ENCODE results near the gene SARDH. TPM values are rescaled to one million over a fixed set of nuclear protein-coding genes. Genes with fewer than 3 reads are reported as not detected.

Gene SARDH
- total RNA-seq, 1 experiment from 2014 or later: 5.6 TPM

DNA sequence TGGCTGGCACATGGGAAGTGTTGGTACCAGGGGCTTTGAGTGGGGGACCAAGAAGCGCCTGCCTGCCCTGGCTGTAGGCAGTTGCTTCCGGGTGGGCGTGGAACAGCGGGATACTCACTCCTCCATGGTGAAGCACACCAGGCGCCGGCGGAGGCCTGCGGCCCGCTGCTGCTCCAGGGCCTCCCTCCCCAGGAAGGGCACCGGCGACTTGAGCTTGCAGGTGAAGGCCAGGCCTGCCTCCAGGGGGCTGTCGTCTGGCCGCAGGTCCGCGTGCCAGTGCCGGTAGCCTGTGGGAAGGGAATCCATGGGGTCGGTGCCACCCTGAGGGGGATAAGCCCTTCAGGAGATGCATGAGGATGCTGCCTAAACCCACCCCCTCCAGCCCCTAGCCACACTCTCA is 67.7 kb downstream of the SARDH start:
- H3K9me3 ChIP-seq (ENCODE audit: control insufficient read depth in 1 of 2, insufficient read depth in 1 of 2, low read depth in 1 of 2, low read length in 2 of 2): no peaks in the 10 kb centered on the region
- ATAC-seq (no peak), DNase-seq (ENCODE audit: low read depth, low spot score) (no peak)
- no peak overlapping the region for H3K9ac ChIP-seq (ENCODE audit: low read length)
- no peak overlapping the region for H3K4me2 ChIP-seq (ENCODE audit: low read length)
- BruUV-seq (replicated peaks): no TSS peak
- ChIA-PET CTCF (no interaction called here), POLR2A (no interaction called here), RAD21 (ENCODE audit: low non-redundant PET in 1 of 2, low total read pairs in 2 of 2, uncharacterized antibody in 2 of 2, unreplicated experiment in 2 of 2) (no interaction called here)
- no peaks in the 10 kb centered on the region for H4K20me1 ChIP-seq (ENCODE audit: insufficient read depth)
- no peak overlapping the region for H2AFZ ChIP-seq (ENCODE audit: low read depth, low read length, poor library complexity, severe bottlenecking)
- no peaks in the 10 kb centered on the region for H3K79me2 ChIP-seq (ENCODE audit: insufficient read depth, low read length)
- H3K36me3 ChIP-seq (ENCODE audit: control insufficient read depth in 1 of 2, insufficient read depth in 2 of 2, low read length in 2 of 2): no peaks in the 10 kb centered on the region
- no peaks in the 10 kb centered on the region for H3K27me3 ChIP-seq (ENCODE audit: insufficient read depth, low read length)
- intact Hi-C loops (cut with micrococcal nuclease): no loop called here
- H3K27ac ChIP-seq (ENCODE audit: low read depth, low read length): no peak overlapping the region
- H3K4me1 ChIP-seq (ENCODE audit: control insufficient read depth in 1 of 2, insufficient read depth in 2 of 2, low read length in 2 of 2): no peaks in the 10 kb centered on the region
- H3K9me2 ChIP-seq (ENCODE audit: insufficient read depth): no peaks in the 10 kb centered on the region
- TF ChIP-seq FOSL1 (IDR thresholded peaks at IDR 0.05; ENCODE audit: low read depth): no peak
- TF ChIP-seq SP1 (IDR thresholded peaks at IDR 0.05; ENCODE audit: low read depth): no peak
- no peak for TF ChIP-seq ZFX (IDR thresholded peaks at IDR 0.05)
- TF ChIP-seq ELF1 (IDR thresholded peaks at IDR 0.05; ENCODE audit: borderline replicate concordance, low read depth): no peak
- no peak for TF ChIP-seq TCF7L2 (IDR thresholded peaks at IDR 0.05; ENCODE audit: borderline replicate concordance, extremely low read depth, insufficient read depth, insufficient read length)
- TF ChIP-seq SIN3A (IDR thresholded peaks at IDR 0.05; ENCODE audit: low read depth): no peak
- TF ChIP-seq CBX3 (IDR thresholded peaks at IDR 0.05; ENCODE audit: low read depth): no peak
- TF ChIP-seq POLR2AphosphoS5 (IDR thresholded peaks at IDR 0.05; ENCODE audit: low read depth, low read length): no peak
- no peak overlapping the region for H3K4me3 ChIP-seq (replicated peaks in 1 of 2; ENCODE audit: low read depth in 1 of 2, low read length in 2 of 2)

DNA sequence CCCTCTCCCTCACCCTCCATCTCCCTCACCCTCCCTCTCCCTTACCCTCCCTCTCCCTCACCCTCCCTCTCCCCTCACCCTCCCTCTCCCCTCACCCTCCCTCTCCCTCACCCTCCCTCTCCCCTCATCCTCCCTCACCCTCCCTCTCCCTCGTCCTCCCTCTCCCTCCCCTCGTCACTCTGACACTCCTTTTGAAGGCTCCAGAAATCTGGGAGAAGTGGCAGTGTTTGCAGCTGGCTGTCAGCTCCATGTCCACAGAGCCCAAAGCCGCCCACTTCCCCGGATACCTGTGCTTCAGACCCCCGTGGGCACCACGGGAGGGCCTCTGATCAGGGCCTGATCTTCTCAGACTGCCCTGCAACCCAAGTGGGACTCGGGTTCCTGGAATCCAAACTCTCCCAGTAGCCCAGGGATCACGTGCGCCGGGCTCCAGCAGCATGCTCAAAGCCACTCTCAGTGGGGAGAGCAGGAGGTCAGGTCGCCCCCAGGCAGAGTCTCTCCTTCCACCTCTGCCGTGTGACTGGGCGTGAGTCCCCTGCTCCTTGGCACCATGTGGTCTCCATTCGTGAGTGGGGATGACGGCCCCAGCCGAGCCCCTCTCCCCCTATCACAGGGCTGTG is 68.9 kb downstream of the SARDH start:
- no peak for ATAC-seq
- RAD21 ChIA-PET (ENCODE audit: low non-redundant PET in 1 of 2, low total read pairs in 2 of 2, uncharacterized antibody in 2 of 2, unreplicated experiment in 2 of 2): no interaction called here
- no peak overlapping the region for H3K4me3 ChIP-seq (replicated peaks in 1 of 2; ENCODE audit: low read depth in 1 of 2, low read length in 2 of 2)
- TF ChIP-seq, protein P1, sequence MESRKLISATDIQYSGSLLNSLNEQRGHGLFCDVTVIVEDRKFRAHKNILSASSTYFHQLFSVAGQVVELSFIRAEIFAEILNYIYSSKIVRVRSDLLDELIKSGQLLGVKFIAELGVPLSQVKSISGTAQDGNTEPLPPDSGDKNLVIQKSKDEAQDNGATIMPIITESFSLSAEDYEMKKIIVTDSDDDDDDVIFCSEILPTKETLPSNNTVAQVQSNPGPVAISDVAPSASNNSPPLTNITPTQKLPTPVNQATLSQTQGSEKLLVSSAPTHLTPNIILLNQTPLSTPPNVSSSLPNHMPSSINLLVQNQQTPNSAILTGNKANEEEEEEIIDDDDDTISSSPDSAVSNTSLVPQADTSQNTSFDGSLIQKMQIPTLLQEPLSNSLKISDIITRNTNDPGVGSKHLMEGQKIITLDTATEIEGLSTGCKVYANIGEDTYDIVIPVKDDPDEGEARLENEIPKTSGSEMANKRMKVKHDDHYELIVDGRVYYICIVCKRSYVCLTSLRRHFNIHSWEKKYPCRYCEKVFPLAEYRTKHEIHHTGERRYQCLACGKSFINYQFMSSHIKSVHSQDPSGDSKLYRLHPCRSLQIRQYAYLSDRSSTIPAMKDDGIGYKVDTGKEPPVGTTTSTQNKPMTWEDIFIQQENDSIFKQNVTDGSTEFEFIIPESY (IDR thresholded peaks at IDR 0.05; ENCODE audit: extremely low read depth, insufficient replicate concordance, low read length): no peak
- TF ChIP-seq, protein P2, sequence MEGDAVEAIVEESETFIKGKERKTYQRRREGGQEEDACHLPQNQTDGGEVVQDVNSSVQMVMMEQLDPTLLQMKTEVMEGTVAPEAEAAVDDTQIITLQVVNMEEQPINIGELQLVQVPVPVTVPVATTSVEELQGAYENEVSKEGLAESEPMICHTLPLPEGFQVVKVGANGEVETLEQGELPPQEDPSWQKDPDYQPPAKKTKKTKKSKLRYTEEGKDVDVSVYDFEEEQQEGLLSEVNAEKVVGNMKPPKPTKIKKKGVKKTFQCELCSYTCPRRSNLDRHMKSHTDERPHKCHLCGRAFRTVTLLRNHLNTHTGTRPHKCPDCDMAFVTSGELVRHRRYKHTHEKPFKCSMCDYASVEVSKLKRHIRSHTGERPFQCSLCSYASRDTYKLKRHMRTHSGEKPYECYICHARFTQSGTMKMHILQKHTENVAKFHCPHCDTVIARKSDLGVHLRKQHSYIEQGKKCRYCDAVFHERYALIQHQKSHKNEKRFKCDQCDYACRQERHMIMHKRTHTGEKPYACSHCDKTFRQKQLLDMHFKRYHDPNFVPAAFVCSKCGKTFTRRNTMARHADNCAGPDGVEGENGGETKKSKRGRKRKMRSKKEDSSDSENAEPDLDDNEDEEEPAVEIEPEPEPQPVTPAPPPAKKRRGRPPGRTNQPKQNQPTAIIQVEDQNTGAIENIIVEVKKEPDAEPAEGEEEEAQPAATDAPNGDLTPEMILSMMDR (IDR thresholded peaks at IDR 0.05 in 2 of 3, conservative IDR thresholded peaks at IDR 0.05 in 1 of 3; ENCODE audit: borderline replicate concordance in 1 of 3, insufficient read depth in 1 of 3, low read depth in 2 of 3, low read length in 2 of 3): no peak
- TF ChIP-seq FOSL1 (IDR thresholded peaks at IDR 0.05; ENCODE audit: low read depth) (no peak), CEBPB (IDR thresholded peaks at IDR 0.05; ENCODE audit: low read depth) (no peak), EGR1 (IDR thresholded peaks at IDR 0.05; ENCODE audit: low read depth) (no peak), RAD21 (IDR thresholded peaks at IDR 0.05; ENCODE audit: low read depth) (no peak), SP1 (IDR thresholded peaks at IDR 0.05; ENCODE audit: low read depth) (no peak)
- TF ChIP-seq, protein P3, sequence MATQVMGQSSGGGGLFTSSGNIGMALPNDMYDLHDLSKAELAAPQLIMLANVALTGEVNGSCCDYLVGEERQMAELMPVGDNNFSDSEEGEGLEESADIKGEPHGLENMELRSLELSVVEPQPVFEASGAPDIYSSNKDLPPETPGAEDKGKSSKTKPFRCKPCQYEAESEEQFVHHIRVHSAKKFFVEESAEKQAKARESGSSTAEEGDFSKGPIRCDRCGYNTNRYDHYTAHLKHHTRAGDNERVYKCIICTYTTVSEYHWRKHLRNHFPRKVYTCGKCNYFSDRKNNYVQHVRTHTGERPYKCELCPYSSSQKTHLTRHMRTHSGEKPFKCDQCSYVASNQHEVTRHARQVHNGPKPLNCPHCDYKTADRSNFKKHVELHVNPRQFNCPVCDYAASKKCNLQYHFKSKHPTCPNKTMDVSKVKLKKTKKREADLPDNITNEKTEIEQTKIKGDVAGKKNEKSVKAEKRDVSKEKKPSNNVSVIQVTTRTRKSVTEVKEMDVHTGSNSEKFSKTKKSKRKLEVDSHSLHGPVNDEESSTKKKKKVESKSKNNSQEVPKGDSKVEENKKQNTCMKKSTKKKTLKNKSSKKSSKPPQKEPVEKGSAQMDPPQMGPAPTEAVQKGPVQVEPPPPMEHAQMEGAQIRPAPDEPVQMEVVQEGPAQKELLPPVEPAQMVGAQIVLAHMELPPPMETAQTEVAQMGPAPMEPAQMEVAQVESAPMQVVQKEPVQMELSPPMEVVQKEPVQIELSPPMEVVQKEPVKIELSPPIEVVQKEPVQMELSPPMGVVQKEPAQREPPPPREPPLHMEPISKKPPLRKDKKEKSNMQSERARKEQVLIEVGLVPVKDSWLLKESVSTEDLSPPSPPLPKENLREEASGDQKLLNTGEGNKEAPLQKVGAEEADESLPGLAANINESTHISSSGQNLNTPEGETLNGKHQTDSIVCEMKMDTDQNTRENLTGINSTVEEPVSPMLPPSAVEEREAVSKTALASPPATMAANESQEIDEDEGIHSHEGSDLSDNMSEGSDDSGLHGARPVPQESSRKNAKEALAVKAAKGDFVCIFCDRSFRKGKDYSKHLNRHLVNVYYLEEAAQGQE (IDR thresholded peaks at IDR 0.05; ENCODE audit: low read depth): no peak

More for the DNA sequence above, 68.9 kb downstream of the SARDH start:
- H3K36me3 ChIP-seq (ENCODE audit: control insufficient read depth in 1 of 2, insufficient read depth in 2 of 2, low read length in 2 of 2): no peaks in the 10 kb centered on the region
- BruUV-seq (replicated peaks): no TSS peak
- no peaks in the 10 kb centered on the region for H3K9me3 ChIP-seq (ENCODE audit: control insufficient read depth in 1 of 2, insufficient read depth in 1 of 2, low read depth in 1 of 2, low read length in 2 of 2)
- no peaks in the 10 kb centered on the region for H3K4me1 ChIP-seq (ENCODE audit: control insufficient read depth in 1 of 2, insufficient read depth in 2 of 2, low read length in 2 of 2)
- no peak overlapping the region for H3K27ac ChIP-seq (ENCODE audit: low read depth, low read length)
- H2AFZ ChIP-seq (ENCODE audit: low read depth, low read length, poor library complexity, severe bottlenecking): no peak overlapping the region
- no peak overlapping the region for H3K9ac ChIP-seq (ENCODE audit: low read length)
- DNase-seq (ENCODE audit: low read depth, low spot score): no peak
- POLR2A ChIA-PET: no interaction called here
- CTCF ChIA-PET: no interaction called here
- no peaks in the 10 kb centered on the region for H3K9me2 ChIP-seq (ENCODE audit: insufficient read depth)
- H3K4me2 ChIP-seq (ENCODE audit: low read length): no peak overlapping the region
- H3K79me2 ChIP-seq (ENCODE audit: insufficient read depth, low read length): no peaks in the 10 kb centered on the region
- H3K27me3 ChIP-seq (ENCODE audit: insufficient read depth, low read length): no peaks in the 10 kb centered on the region
- intact Hi-C loops (cut with micrococcal nuclease): no loop called here
- no peaks in the 10 kb centered on the region for H4K20me1 ChIP-seq (ENCODE audit: insufficient read depth)

Data from HCT116 (cell line).